ENCODE measurements around the gene RAD51B. TPM values are rescaled to one million over a fixed set of nuclear protein-coding genes. Genes with fewer than 3 reads are reported as not detected.

Gene RAD51B
- total and polyA plus RNA-seq, 4 donors: 2.8 to 39.6 (median 13.3) TPM; not detected in 1

- H3K27me3 ChIP-seq (ENCODE audit: control insufficient read depth in 1 of 2, insufficient read depth in 2 of 2, low read length in 1 of 2): no peaks in the 10 kb centered on the region
- H3K4me1 ChIP-seq (ENCODE audit: control insufficient read depth in 1 of 2, insufficient read depth in 2 of 2, low read length in 2 of 2): no peaks in the 10 kb centered on the region
- no peak for ATAC-seq (ENCODE audit: low FRiP score)
- DNase-seq: peak in 1 of 2 donors; percentile 83
- 72 to 80% methylated on average over 16 of the region's 16 CpGs for WGBS, 2 donors
- H3K9me3 ChIP-seq (ENCODE audit: control insufficient read depth, low read length): no peaks in the 10 kb centered on the region
- intact Hi-C loops (cut with DNase I): no loop called here
- no peak overlapping the region for H3K4me3 ChIP-seq (ENCODE audit: low read length in 2 of 2)
- H3K36me3 ChIP-seq (ENCODE audit: control insufficient read depth in 1 of 2, insufficient read depth in 2 of 2, low read length in 1 of 2): no peaks in the 10 kb centered on the region
- peak overlapping the region in 1 of 2 donors; percentile 11 for H3K27ac ChIP-seq (ENCODE audit: low read depth in 1 of 2, low read length in 2 of 2)
Measured at GRCh38 chr14:68577802-68578541, 758.4 kb downstream of the RAD51B start.

- no peaks in the 10 kb centered on the region for H3K36me3 ChIP-seq (ENCODE audit: control insufficient read depth in 1 of 2, insufficient read depth in 2 of 2, low read length in 1 of 2)
- DNase-seq (no peak), ATAC-seq (ENCODE audit: low FRiP score) (no peak)
- intact Hi-C loops (cut with DNase I): no loop called here
- H3K27me3 ChIP-seq (ENCODE audit: control insufficient read depth in 1 of 2, insufficient read depth in 2 of 2, low read length in 1 of 2): no peaks in the 10 kb centered on the region
- H3K4me1 ChIP-seq (ENCODE audit: control insufficient read depth in 1 of 2, insufficient read depth in 2 of 2, low read length in 2 of 2): no peaks in the 10 kb centered on the region
- no peaks in the 10 kb centered on the region for H3K9me3 ChIP-seq (ENCODE audit: control insufficient read depth, low read length)
- WGBS, 2 donors: 81 to 90% methylated on average over 2 of the region's 2 CpGs
- no peak overlapping the region for H3K27ac ChIP-seq (ENCODE audit: low read depth in 1 of 2, low read length in 2 of 2)
- H3K4me3 ChIP-seq (ENCODE audit: low read length in 2 of 2): no peak overlapping the region
Measured at GRCh38 chr14:68578597-68578996, 759.0 kb downstream of the RAD51B start.

GRCh38 chr14:68580096-68580645, 760.6 kb downstream of the RAD51B start:
- no peaks in the 10 kb centered on the region for H3K27me3 ChIP-seq (ENCODE audit: control insufficient read depth in 1 of 2, insufficient read depth in 2 of 2, low read length in 1 of 2)
- DNase-seq (no peak), ATAC-seq (ENCODE audit: low FRiP score) (peak; percentile 26)
- no peaks in the 10 kb centered on the region for H3K4me1 ChIP-seq (ENCODE audit: control insufficient read depth in 1 of 2, insufficient read depth in 2 of 2, low read length in 2 of 2)
- 94% methylated on average over 9 of the region's 9 CpGs for whole genome bisulfite sequencing, 2 donors
- H3K27ac ChIP-seq (ENCODE audit: low read depth in 1 of 2, low read length in 2 of 2): no peak overlapping the region
- intact Hi-C loops (cut with DNase I): no loop called here
- H3K9me3 ChIP-seq (ENCODE audit: control insufficient read depth, low read length): no peaks in the 10 kb centered on the region
- H3K36me3 ChIP-seq (ENCODE audit: control insufficient read depth in 1 of 2, insufficient read depth in 2 of 2, low read length in 1 of 2): no peaks in the 10 kb centered on the region
- no peak overlapping the region for H3K4me3 ChIP-seq (ENCODE audit: low read length in 2 of 2)

- Histone ChIP-seq H3K27ac (ENCODE audit: low read depth in 1 of 2, low read length in 2 of 2) (no peak overlapping the region), H3K36me3 (ENCODE audit: control insufficient read depth in 1 of 2, insufficient read depth in 2 of 2, low read length in 1 of 2) (no peaks in the 10 kb centered on the region), H3K9me3 (ENCODE audit: control insufficient read depth, low read length) (no peaks in the 10 kb centered on the region), H3K4me3 (ENCODE audit: low read length in 2 of 2) (no peak overlapping the region), H3K4me1 (ENCODE audit: control insufficient read depth in 1 of 2, insufficient read depth in 2 of 2, low read length in 2 of 2) (no peaks in the 10 kb centered on the region), H3K27me3 (ENCODE audit: control insufficient read depth in 1 of 2, insufficient read depth in 2 of 2, low read length in 1 of 2) (no peaks in the 10 kb centered on the region)
- 88 to 93% methylated on average over 5 of the region's 5 CpGs for WGBS, 2 donors
- no peak for ATAC-seq (ENCODE audit: low FRiP score)
- intact Hi-C loops (cut with DNase I): no loop called here
- no peak for DNase-seq
Measured at GRCh38 chr14:68580671-68581070, 761.1 kb downstream of the RAD51B start.

- 75 to 76% methylated on average over 13 of the region's 13 CpGs for WGBS, 2 donors
Measured at GRCh38 chr14:68583548-68584280, 764.1 kb downstream of the RAD51B start.

GRCh38 chr14:68584786-68585185, 765.2 kb downstream of the RAD51B start:
- no peak for DNase-seq

More at GRCh38 chr14:68583548-68584280, 764.1 kb downstream of the RAD51B start:
- no peaks in the 10 kb centered on the region for H3K36me3 ChIP-seq (ENCODE audit: control insufficient read depth in 1 of 2, insufficient read depth in 2 of 2, low read length in 1 of 2)
- DNase-seq (no peak), ATAC-seq (ENCODE audit: low FRiP score) (no peak)
- no peak overlapping the region for H3K27ac ChIP-seq (ENCODE audit: low read depth in 1 of 2, low read length in 2 of 2)
- no peaks in the 10 kb centered on the region for H3K9me3 ChIP-seq (ENCODE audit: control insufficient read depth, low read length)
- intact Hi-C loops (cut with DNase I): no loop called here
- H3K4me3 ChIP-seq (ENCODE audit: low read length in 2 of 2): no peak overlapping the region
- H3K27me3 ChIP-seq (ENCODE audit: control insufficient read depth in 1 of 2, insufficient read depth in 2 of 2, low read length in 1 of 2): no peaks in the 10 kb centered on the region
- H3K4me1 ChIP-seq (ENCODE audit: control insufficient read depth in 1 of 2, insufficient read depth in 2 of 2, low read length in 2 of 2): no peaks in the 10 kb centered on the region

GRCh38 chr14:68585690-68586089, 766.1 kb downstream of the RAD51B start:
- Histone ChIP-seq H3K4me3 (ENCODE audit: low read length in 2 of 2) (no peak overlapping the region), H3K27me3 (ENCODE audit: control insufficient read depth in 1 of 2, insufficient read depth in 2 of 2, low read length in 1 of 2) (no peaks in the 10 kb centered on the region), H3K4me1 (ENCODE audit: control insufficient read depth in 1 of 2, insufficient read depth in 2 of 2, low read length in 2 of 2) (no peaks in the 10 kb centered on the region), H3K36me3 (ENCODE audit: control insufficient read depth in 1 of 2, insufficient read depth in 2 of 2, low read length in 1 of 2) (no peaks in the 10 kb centered on the region), H3K9me3 (ENCODE audit: control insufficient read depth, low read length) (no peaks in the 10 kb centered on the region), H3K27ac (ENCODE audit: low read depth in 1 of 2, low read length in 2 of 2) (no peak overlapping the region)
- 75 to 89% methylated on average over 16 of the region's 16 CpGs for WGBS, 2 donors
- intact Hi-C loops (cut with DNase I): no loop called here
- ATAC-seq (ENCODE audit: low FRiP score): no peak
- DNase-seq: no peak

More at GRCh38 chr14:68584786-68585185, 765.2 kb downstream of the RAD51B start:
- Histone ChIP-seq H3K4me1 (ENCODE audit: control insufficient read depth in 1 of 2, insufficient read depth in 2 of 2, low read length in 2 of 2) (no peaks in the 10 kb centered on the region), H3K4me3 (ENCODE audit: low read length in 2 of 2) (no peak overlapping the region), H3K27ac (ENCODE audit: low read depth in 1 of 2, low read length in 2 of 2) (no peak overlapping the region), H3K9me3 (ENCODE audit: control insufficient read depth, low read length) (no peaks in the 10 kb centered on the region), H3K36me3 (ENCODE audit: control insufficient read depth in 1 of 2, insufficient read depth in 2 of 2, low read length in 1 of 2) (no peaks in the 10 kb centered on the region), H3K27me3 (ENCODE audit: control insufficient read depth in 1 of 2, insufficient read depth in 2 of 2, low read length in 1 of 2) (no peaks in the 10 kb centered on the region)
- intact Hi-C loops (cut with DNase I): no loop called here
- 89 to 93% methylated on average over 4 of the region's 4 CpGs for WGBS, 2 donors
- no peak for ATAC-seq (ENCODE audit: low FRiP score)

GRCh38 chr14:68586896-68587751, 767.5 kb downstream of the RAD51B start:
- DNase-seq (no peak), ATAC-seq (ENCODE audit: low FRiP score) (no peak)
- Histone ChIP-seq H3K4me1 (ENCODE audit: control insufficient read depth in 1 of 2, insufficient read depth in 2 of 2, low read length in 2 of 2) (no peaks in the 10 kb centered on the region), H3K9me3 (ENCODE audit: control insufficient read depth, low read length) (no peaks in the 10 kb centered on the region), H3K36me3 (ENCODE audit: control insufficient read depth in 1 of 2, insufficient read depth in 2 of 2, low read length in 1 of 2) (no peaks in the 10 kb centered on the region), H3K4me3 (ENCODE audit: low read length in 2 of 2) (no peak overlapping the region), H3K27me3 (ENCODE audit: control insufficient read depth in 1 of 2, insufficient read depth in 2 of 2, low read length in 1 of 2) (no peaks in the 10 kb centered on the region), H3K27ac (ENCODE audit: low read depth in 1 of 2, low read length in 2 of 2) (no peak overlapping the region)
- WGBS, 2 donors: 86 to 89% methylated on average over 13 of the region's 13 CpGs
- intact Hi-C loops (cut with DNase I): no loop called here

Measured in aorta (tissue), 5 donors.